Neuron (in vitro differentiated cells): ENCODE results near the gene PSMD1.
"Not testable (repeated sequence)": the region's sequence is repeated elsewhere in the genome, so short reads cannot be mapped to it uniquely, and the experiment has no call there.

Experiments
- H2AFZ ChIP-seq: one replicate; pipeline ENCODE4 v1.6.1; 2013; ENCODE audit warnings: low read depth, mild to moderate bottlenecking, inconsistent platforms, low read length, moderate library complexity
- H3K27me3 ChIP-seq: one replicate; pipeline ENCODE4 v1.6.1; 2013; ENCODE audit warnings: low read length; ENCODE audit not compliant: insufficient read depth
- H3K36me3 ChIP-seq: one replicate; pipeline ENCODE4 v1.6.1; 2013; ENCODE audit warnings: low read length; ENCODE audit not compliant: insufficient read depth
- H3K4me1 ChIP-seq: one replicate; pipeline ENCODE4 v1.6.1; 2013; ENCODE audit warnings: low read length; ENCODE audit not compliant: insufficient read depth
- H3K4me3 ChIP-seq: 2 replicates; pipeline ENCODE4 v1.5.1; 2013; ENCODE audit warnings: mild to moderate bottlenecking, low read length, moderate library complexity
- H3K9me3 ChIP-seq: one replicate; pipeline ENCODE4 v1.6.1; 2013; ENCODE audit warnings: low read length

Gene PSMD1

GRCh38 chr2:231134910-231135655 is 78.4 kb downstream of the PSMD1 start:
- no peaks in the 10 kb centered on the region for H3K36me3 ChIP-seq
- no peaks in the 10 kb centered on the region for H3K9me3 ChIP-seq
- no peak overlapping the region for H2AFZ ChIP-seq
- no peaks in the 10 kb centered on the region for H3K27me3 ChIP-seq
- no peak overlapping the region for H3K4me3 ChIP-seq
- no peaks in the 10 kb centered on the region for H3K4me1 ChIP-seq

- no peaks in the 10 kb centered on the region for H3K9me3 ChIP-seq
- H3K4me1 ChIP-seq, result no peaks in the 10 kb centered on the region
- no peaks in the 10 kb centered on the region for H3K36me3 ChIP-seq
- H3K27me3 ChIP-seq, result no peaks in the 10 kb centered on the region
- no peak overlapping the region for H2AFZ ChIP-seq
- H3K4me3 ChIP-seq, result no peak overlapping the region
Observed at GRCh38 chr2:231138699-231139098, 82.0 kb downstream of the PSMD1 start.

DNA sequence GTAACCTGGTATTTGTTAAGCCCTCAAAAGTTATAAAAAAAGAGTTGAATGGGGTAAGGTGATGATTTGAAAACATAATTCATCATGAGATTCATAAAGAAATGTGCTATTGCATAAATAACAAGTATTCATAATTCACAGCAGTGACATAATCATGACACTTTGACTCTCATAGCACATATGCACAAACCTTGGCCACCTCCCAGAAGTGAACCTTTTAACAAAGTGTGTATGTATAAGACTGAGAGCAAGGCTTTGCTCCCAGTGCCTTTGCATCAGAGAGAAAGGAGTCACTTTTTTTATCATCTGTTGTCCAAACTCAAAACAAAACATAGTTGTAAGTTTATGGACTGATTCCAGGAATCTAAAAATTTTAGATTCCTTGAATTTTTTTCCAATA is 83.1 kb downstream of the PSMD1 start:
- H3K27me3 ChIP-seq, result no peaks in the 10 kb centered on the region
- H2AFZ ChIP-seq, result no peak overlapping the region
- no peaks in the 10 kb centered on the region for H3K4me1 ChIP-seq
- no peak overlapping the region for H3K4me3 ChIP-seq
- H3K36me3 ChIP-seq, result no peaks in the 10 kb centered on the region
- H3K9me3 ChIP-seq, result no peaks in the 10 kb centered on the region

- H2AFZ ChIP-seq, H3K4me1 ChIP-seq, H3K36me3 ChIP-seq, H3K27me3 ChIP-seq, H3K9me3 ChIP-seq, H3K4me3 ChIP-seq: not testable (repeated sequence)
Observed at GRCh38 chr2:231140808-231141207, 84.1 kb downstream of the PSMD1 start.

DNA sequence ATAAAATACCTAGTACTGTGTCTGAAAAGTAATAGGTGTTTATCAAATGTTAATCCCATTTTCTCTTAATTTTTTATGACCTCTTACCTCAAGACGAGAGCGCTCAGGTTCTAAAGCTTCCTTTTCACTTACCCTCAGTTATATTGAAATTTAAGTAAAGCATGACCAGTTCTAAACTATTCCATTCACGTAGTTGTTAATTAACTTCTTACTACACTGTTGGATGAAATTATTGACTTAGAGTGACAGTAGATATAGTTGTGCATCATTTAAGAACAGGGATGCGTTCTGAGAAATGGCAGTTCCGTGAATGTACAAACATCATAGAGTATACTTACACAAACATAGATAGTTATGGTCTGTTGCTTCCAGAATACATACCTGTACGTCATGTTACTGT is 88.2 kb downstream of the PSMD1 start:
- H3K4me3 ChIP-seq, result no peak overlapping the region
- no peaks in the 10 kb centered on the region for H3K27me3 ChIP-seq
- H3K36me3 ChIP-seq, result peaks cover 29% of the 10 kb centered on the region
- H3K4me1 ChIP-seq, result no peaks in the 10 kb centered on the region
- H3K9me3 ChIP-seq, result no peaks in the 10 kb centered on the region
- no peak overlapping the region for H2AFZ ChIP-seq

GRCh38 chr2:231146665-231147064 is 90.0 kb downstream of the PSMD1 start:
- Histone ChIP-seq H3K9me3 (no peaks in the 10 kb centered on the region), H3K4me3 (no peak overlapping the region), H3K27me3 (no peaks in the 10 kb centered on the region), H2AFZ (no peak overlapping the region), H3K4me1 (no peaks in the 10 kb centered on the region), H3K36me3 (peaks cover 33% of the 10 kb centered on the region)

GRCh38 chr2:231152800-231153557 is 96.3 kb downstream of the PSMD1 start:
- H3K27me3 ChIP-seq, result no peaks in the 10 kb centered on the region
- H3K36me3 ChIP-seq, result peaks cover 50% of the 10 kb centered on the region
- H3K4me1 ChIP-seq, result no peaks in the 10 kb centered on the region
- H3K9me3 ChIP-seq, result no peaks in the 10 kb centered on the region
- no peak overlapping the region for H3K4me3 ChIP-seq
- H2AFZ ChIP-seq, result no peak overlapping the region

GRCh38 chr2:231159306-231159705 is 102.6 kb downstream of the PSMD1 start:
- Histone ChIP-seq H3K4me3 (no peak overlapping the region), H3K36me3 (peaks cover 44% of the 10 kb centered on the region), H2AFZ (no peak overlapping the region), H3K9me3 (no peaks in the 10 kb centered on the region), H3K27me3 (no peaks in the 10 kb centered on the region), H3K4me1 (no peaks in the 10 kb centered on the region)

DNA sequence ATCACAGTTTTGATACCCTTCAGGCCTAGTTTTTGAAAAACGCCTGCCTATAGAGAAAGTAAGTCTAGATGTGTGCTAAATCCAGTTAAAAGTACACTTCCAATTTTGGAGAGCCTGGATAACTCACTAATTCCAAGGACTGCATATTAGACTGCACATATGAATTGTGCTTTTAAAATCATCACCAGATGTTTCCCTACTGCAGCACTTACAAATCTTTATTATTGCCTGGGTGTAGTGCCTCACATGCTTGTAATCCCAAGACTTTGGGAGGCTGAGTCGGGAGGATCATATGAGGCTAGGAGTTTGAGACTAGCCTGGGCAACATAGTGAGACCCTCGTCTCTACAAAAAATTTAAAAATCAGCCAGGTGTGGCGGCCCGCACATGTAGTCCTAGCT is 104.0 kb downstream of the PSMD1 start:
- Histone ChIP-seq H3K4me1 (no peaks in the 10 kb centered on the region), H2AFZ (no peak overlapping the region), H3K4me3 (no peak overlapping the region), H3K9me3 (no peaks in the 10 kb centered on the region), H3K27me3 (no peaks in the 10 kb centered on the region), H3K36me3 (peaks cover 49% of the 10 kb centered on the region)

GRCh38 chr2:231161252-231161839 is 104.7 kb downstream of the PSMD1 start:
- no peaks in the 10 kb centered on the region for H3K9me3 ChIP-seq
- no peak overlapping the region for H2AFZ ChIP-seq
- peaks cover 52% of the 10 kb centered on the region for H3K36me3 ChIP-seq
- H3K27me3 ChIP-seq, result no peaks in the 10 kb centered on the region
- no peak overlapping the region for H3K4me3 ChIP-seq
- H3K4me1 ChIP-seq, result no peaks in the 10 kb centered on the region

DNA sequence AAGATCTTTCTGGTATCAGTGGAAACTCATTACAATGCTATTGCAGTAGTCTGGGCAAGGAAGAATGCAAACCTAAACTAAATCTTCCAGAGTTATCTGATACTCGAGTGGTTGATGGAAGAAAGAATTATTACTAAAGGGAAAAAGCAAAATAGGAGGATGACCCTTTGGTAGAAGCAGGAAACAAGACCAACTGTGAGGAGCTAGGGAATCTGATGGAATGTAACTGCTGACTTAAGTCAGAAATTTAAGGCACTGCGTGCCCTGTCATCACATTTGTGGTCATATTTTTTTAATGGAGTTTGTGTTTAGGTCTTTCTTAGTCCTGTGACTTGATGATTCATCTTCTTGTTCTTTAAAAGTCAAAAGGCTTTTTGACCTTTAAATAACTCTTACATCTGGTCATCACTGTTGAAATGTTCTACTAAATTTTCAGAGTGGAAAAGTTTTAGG is 105.2 kb downstream of the PSMD1 start:
- no peak overlapping the region for H2AFZ ChIP-seq
- no peak overlapping the region for H3K4me3 ChIP-seq
- no peaks in the 10 kb centered on the region for H3K9me3 ChIP-seq
- H3K4me1 ChIP-seq, result no peaks in the 10 kb centered on the region
- peaks cover 55% of the 10 kb centered on the region for H3K36me3 ChIP-seq
- no peaks in the 10 kb centered on the region for H3K27me3 ChIP-seq

GRCh38 chr2:231163011-231163410 is 106.3 kb downstream of the PSMD1 start:
- no peaks in the 10 kb centered on the region for H3K27me3 ChIP-seq
- H3K4me1 ChIP-seq, result no peaks in the 10 kb centered on the region
- no peaks in the 10 kb centered on the region for H3K9me3 ChIP-seq
- no peak overlapping the region for H3K4me3 ChIP-seq
- no peak overlapping the region for H2AFZ ChIP-seq
- H3K36me3 ChIP-seq, result peaks cover 58% of the 10 kb centered on the region

DNA sequence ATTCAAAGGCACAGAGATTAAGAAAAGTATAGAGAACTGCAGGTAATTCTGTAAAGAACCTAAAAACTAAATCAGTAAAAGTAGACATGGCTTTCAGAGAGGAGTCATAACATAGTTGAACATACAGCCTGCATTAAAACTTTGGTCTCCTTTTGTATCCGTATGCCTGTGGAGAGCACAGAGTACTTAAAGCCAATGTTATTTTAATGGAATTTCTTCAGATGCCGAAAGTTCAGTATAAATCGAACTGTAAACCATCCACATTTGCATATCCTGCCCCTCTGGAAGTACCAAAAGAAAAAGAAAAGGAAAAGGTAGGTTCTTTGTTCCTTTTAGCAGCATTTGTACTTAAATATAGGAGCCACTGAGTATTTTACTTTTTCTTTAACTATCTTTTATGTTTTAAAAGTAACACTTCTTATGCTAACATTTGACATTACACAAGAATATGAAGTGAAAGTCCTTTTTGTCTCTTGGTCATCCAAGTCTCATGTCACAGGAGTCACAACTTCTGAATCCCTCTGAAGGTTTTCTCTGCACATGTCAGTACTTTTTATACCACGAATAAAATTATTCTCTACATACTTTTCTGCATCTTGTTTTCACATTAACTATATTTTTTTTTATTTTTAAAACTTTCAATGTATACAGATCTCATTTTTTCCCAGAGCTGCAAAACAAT is 106.9 kb downstream of the PSMD1 start:
- no peaks in the 10 kb centered on the region for H3K27me3 ChIP-seq
- H3K4me3 ChIP-seq, result no peak overlapping the region
- H3K9me3 ChIP-seq, result no peaks in the 10 kb centered on the region
- no peak overlapping the region for H2AFZ ChIP-seq
- peaks cover 57% of the 10 kb centered on the region for H3K36me3 ChIP-seq
- H3K4me1 ChIP-seq, result no peaks in the 10 kb centered on the region
